ENCODE data around the gene KIAA1614.
"Not testable (repeated sequence)": the region's sequence is repeated elsewhere in the genome, so short reads cannot be mapped to it uniquely, and the experiment has no call there.

Gene KIAA1614

DNA sequence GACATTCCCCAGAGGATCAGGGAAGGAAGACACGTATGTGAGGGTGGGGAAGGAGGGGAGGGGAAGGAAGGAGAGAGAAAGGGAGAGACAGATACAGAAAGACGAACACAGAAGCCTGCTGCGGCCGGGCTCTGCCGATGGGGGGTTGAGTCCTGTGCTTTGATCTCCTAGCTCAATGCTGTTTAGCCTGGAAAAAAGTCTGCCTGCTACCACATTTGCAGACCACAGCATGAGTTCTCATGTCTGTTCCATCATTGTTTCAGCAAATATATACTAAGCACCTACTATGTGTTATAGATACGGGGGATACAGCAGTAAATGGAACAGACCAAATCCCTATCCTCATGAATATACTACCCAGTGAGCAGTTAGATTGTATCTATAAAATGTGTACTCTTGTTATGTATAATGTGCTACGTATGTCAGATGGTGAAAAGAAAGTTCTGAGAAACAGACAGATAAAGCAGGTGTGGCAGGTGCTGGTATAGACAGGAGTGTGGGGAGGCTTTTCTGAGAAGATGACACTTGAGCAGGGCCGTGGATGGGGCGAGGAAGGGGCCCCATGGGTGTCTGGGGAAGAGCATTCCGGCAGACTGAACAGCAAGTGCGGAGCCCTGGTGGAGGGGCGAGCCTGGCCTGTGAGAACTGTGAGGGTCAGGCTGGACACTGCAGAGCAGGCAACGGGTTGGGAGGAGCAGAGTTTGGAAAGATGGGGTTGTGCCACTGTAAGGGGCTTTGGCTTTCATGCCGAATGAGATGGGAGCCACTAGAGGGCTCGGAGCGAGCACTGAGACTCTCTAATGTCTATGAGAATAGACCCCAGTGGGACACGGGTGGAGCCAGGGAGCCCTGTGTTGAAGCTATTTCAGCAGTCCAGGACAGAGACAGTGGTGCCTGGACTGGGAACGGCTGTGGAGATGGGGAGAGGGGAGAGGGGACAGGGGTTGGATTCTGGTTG, 34.1 kb downstream of the KIAA1614 start:
- DNase-seq: no peak

DNA sequence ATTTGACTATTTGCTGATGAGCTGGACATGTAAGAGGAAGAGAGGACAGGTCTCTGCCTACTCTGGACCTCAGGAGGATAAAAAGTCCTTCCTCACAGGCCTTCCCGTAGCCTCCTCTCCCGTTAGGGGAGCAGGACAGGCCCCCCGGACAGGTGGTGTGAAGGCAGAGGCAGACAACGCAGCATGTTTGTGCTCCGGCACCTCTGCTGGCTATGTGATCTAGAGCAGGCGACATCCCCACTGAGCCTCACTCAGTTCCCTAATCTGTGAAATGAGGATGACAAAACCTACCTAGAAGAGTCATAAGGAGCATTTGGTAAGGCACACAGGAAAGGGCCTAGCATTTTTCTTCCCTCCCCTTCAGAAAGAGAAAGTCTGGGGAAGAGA, 34.8 kb downstream of the KIAA1614 start:
- DNase-seq: no peak

GRCh38 chr1:180947901-180948640, 35.4 kb downstream of the KIAA1614 start:
- no peak for DNase-seq

DNA sequence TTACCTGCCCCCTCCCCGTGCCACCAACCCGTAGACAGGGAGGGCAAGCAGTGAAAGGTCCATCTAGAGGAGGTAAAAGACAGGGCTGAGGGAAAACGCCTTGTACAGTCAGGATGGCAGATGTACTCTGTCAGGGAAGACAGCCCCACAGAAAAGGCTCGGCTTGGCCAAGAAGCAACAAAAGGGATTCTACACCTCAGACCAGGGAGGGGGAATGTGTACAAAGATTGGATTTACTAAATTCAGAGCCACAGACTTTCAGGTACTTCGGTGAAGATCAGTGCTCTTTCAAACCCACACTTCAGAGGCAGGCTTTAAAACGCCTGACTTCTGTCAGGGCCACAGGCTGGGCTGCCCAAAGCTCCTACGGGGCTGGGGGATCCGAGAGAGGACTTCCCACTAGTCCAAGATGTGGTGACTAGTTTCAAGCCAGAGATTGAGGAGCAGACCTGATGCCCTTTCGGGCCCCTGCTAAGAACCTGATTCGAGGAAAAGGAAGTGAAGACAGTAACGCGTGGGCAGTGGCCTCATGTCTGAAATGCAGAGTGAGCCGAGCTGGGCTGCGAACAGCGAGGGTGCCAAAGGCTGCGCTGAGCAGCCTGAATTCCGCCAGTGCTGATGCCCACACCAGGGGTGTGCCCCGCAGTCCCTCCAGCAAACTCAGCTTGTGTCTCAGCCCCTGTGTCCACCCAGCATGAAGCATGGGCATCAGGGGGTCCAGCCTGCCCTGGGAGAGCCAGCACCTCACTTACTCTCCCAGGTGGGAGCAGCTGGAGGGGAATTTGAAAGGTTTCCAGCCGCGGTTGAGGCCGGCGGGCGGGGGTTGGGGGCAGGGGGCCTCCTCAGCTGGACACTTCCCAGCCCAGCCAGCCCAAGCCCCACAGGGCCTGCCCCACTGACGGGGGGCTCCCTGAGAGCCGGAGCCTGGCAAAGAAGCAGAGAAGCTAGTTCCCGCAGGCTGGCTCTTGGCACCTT, 36.2 kb downstream of the KIAA1614 start:
- DNase-seq: no peak

DNA sequence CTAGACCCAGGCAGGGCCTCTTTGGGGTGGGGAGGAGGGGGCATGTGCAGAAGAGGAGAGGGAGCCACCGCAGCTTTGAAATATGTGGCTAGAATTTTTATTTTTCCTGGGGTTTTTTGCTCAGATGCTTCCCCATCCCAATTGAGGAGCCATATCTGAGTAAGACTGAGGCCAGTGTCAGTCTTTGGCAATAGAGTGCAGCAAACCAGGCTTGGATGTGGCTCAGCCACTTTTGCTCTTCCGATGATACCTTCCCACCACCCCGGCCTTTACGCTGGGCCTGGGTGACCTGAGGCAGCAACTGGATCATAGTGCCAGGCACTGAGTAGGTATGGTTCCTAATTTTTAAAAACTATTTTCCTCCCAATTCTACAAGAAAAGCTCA, 36.9 kb downstream of the KIAA1614 start:
- DNase-seq: no peak

DNA sequence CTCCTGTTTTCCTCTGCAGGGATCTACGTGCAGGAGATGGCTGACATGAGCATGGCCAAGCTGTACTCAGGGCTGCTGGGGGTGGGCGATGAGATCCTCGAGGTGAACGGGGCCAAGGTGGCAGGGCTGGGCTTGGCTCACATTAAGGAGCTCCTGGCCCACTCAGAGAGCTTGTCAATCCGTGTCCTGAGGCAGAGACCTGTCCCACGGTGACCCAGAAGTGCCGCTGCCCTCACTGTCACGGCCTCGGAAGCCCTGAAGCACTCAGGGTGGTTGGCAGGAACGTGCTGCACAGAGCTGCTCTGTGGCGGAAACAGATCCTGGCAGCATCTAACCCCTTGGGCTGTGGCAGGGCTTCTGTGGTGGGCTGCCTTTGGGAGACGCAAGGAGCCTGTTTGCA, 37.6 kb downstream of the KIAA1614 start:
- DNase-seq: no peak

GRCh38 chr1:180951186-180951745, 38.6 kb downstream of the KIAA1614 start:
- DNase-seq: no peak

DNA sequence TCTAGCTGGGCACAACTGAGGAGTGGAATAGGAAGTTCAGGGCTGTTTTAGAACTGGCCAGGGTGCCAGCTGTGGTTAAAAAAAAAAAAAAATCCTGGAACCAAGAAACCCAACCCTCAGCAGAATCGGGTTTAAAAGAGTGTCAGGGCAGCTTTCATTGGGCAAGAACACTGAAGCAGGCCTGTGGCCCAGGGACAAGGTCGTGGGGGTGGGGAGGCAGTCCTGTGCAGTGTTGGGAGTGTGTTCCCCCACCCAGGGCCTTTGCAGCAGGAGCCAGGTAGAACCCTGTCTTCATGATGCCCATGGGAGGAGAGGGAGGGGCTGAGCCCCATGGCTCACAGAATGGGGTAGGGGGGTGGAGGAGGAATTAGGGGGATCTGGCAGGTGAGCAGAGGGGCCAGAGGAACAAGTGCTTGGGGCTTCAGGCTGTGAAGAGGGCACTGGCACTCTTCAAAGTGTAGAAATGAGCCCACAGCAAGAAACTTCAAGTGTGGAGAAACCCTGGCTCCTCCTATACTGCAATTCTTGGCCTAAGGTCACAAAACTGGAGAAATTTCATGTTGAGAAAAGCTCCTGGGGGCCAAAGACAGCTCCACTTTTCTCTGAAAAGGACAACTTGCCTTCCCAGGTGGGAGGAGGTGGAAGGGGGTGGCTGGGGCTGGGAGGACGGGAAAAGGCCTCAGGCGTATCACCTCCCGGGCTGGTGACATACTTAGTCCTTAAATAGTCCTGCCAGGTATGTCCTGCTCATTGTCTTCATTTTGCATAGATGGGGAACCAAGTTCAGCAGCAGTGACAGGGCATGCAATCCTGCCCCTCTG, 39.3 kb downstream of the KIAA1614 start:
- DNase-seq: no peak

DNA sequence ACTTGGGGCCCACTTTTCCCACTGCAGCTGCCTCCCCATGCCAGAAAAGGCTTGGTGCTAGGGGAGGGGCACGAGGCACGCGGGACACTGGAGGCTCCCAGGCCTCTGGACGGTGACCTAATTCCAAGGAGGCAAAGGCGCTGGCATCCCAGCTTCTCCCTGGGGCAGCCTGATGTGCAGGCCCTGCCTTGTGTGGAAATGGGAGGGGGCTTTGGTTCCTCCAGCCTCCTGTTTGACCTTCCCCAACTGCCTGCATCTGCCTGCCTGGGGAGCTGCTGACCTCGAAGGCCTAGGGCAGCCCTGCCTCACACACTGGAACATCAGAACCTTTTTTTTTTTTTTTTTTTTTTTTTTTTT, 39.9 kb downstream of the KIAA1614 start:
- no peak for DNase-seq

DNA sequence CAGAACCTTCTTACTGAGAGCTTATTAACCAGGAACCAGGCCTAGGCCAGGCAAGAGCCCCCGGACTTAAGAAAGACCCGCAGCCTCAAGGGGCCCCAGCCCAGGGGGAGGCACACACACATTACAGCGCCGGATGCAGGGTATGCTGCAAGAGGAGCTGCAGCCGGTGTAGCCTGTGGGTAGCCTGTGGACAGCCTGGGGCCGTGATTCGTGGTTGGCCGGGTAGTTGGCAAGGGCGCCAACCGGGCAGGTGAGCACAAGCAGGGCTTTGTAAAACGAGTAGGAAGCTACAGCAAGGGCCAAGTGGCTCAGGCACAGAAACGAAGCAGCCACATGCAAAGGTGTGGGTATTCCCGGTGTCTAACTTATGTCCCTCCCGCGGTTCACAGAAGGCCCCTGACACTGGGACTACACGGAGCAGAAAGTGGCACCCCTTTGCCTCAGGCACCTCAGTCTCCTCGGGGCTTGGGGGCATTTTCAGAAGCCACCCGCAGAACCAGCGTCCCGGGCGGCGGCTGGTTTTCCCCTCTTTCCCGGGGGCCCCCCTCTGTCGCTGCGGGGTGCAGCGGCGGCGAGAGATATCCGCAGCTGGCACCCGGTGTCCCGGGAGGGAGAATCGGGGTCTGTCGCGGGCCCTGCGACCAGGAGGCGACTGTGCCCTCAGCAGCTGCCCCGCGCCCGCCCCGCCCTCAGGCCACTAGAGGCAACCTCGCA, 40.8 kb downstream of the KIAA1614 start:
- DNase-seq: peak; percentile 16

DNA sequence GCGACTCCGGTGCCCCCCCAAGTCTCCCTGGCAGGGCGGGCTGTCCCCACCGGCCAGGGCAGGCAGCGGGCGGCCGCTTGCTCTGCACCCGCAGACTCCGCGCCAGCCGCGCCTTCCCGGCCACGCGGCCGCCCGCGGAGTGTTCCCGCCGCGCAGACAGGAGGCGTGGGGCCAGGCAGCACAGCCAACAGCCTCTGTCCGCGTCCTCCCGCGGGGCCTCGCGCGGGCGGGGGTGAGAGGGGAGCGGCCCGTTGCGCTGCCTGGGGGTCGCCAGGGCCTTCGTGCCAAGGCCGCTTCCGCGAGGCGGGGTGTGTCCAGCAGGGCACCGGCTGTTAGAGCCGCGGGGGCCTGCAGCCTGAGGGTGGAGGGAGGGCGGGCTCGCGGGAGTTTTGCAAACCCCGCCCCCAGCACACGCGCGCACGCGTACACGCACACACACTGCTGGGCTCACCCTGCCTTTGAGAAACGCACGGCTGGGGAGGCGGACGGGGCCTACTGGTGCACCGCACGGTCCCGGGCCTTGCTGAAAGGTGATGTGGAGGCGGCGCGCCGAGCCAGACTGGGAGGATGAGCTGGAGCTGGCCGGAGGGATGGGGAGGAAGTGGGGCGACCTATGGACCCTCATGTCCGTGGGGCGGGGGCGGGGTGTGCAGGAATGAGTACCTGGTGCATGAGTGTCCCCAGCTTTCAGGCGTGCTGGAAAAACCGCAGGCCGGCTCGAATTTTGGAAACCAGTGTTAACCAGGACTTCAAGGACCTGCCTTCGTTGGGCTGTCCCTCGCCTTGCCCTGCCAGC, 41.5 kb downstream of the KIAA1614 start:
- DNase-seq: peak; percentile 83

DNA sequence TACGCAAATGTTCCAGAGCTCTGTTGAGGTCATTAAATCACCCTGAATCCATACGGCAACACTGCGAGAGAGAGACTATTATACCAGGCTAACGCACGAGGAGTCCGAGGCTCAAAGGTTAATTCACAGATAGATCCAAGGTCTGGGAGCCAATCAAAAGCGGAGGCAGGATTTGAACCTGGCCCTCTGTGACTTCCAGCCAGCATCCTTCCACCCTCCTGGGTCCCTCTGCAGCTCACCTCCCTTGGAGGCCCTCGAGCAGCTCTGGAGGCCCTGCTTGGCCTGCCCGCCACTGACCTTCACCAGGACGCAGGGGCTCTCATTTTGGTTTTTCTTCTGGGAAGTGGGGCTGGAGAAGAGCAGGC, 42.1 kb downstream of the KIAA1614 start:
- DNase-seq: no peak

GRCh38 chr1:180956028-180956640, 43.4 kb downstream of the KIAA1614 start:
- no peak for DNase-seq

GRCh38 chr1:180959620-180960019, 46.9 kb downstream of the KIAA1614 start:
- DNase-seq: not testable (repeated sequence)

DNA sequence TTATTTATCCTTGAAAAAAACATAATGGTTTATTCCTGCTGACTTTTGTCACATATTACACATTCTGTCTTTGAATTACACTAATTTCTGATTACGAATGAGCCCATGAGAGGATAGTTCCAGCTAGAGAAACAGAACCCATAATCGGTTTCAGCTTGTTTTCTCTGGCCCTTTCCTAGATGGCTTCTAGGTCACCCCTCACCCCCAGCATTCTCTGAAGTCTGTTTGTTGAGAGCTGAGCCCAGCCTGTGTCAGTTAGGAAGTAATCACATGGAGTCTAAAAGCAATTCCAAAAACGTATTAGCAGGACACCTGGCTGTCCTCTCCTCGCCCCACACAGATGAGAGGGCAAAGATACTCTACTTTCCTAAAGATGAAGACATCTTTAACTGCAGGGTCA, 48.9 kb downstream of the KIAA1614 start:
- DNase-seq: no peak

- DNase-seq: no peak
Measured at GRCh38 chr1:180962178-180962577, 49.5 kb downstream of the KIAA1614 start.

GRCh38 chr1:180964056-180964455, 51.4 kb downstream of the KIAA1614 start:
- DNase-seq: no peak

DNA sequence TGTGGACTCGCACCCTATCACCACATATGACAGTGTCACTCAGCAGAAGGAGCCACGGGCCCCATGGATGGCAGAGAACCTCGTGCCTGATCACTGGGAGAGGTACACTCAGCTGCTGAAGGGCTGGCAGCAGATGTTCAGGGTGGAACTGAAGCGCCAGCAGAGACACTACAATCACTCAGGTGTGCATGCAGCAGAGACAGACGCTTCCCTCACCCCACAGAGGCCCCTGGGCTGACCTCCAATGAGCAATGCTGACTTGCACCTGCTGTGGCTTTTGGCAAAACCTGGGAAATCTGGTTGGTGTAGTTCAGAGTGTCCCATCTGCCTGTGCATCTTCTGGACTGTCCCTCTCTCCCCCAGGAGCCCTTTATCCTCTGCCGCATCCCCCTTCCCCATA, 51.9 kb downstream of the KIAA1614 start:
- DNase-seq: no peak

- no peak for DNase-seq
Measured at GRCh38 chr1:180966312-180966711, 53.6 kb downstream of the KIAA1614 start.

Measured in CD4-positive, alpha-beta T cell treated with Interleukin-6 for 4 hours (primary cell).